Esophagus squamous epithelium (tissue), 5 donors: ENCODE results near the gene TRIM9. TPM values are rescaled to one million over a fixed set of nuclear protein-coding genes. Genes with fewer than 3 reads are reported as not detected.

Experiments
- DNase-seq: peaks from one replicate; lab custom pipeline; 2025; lab: John Stamatoyannopoulos, UW
- H3K27ac ChIP-seq, 4 donors: fragments of 200-600 bp; sonication (generic); one replicate each; pipeline ENCODE4 v1.5.1; 2016 to 2019; ENCODE audit warnings: mild to moderate bottlenecking in 1 of 4
- H3K27me3 ChIP-seq, 4 donors: fragments of 200-600 bp; sonication (generic); 1 replicate in 3 of 4; 2 replicates in 1 of 4; pipeline versions ENCODE4 v1.5.1 to v1.6.0; 2017 to 2021; ENCODE audit warnings: antibody characterized with exemption in 1 of 4
- H3K36me3 ChIP-seq, 3 donors: fragments of 200-600 bp; sonication (generic); one replicate each; pipeline ENCODE4 v1.5.1; 2016 to 2019
- H3K4me1 ChIP-seq, 3 donors: fragments of 200-600 bp; sonication (generic); one replicate each; pipeline ENCODE4 v1.5.1; 2017 to 2019
- H3K4me3 ChIP-seq, 4 donors: fragments of 200-600 bp; sonication (generic); 1 replicate in 3 of 4; 2 replicates in 1 of 4; pipeline ENCODE4 v1.5.1; 2016 to 2019; ENCODE audit warnings: mild to moderate bottlenecking in 2 of 4, moderate library complexity in 1 of 4
- H3K9me3 ChIP-seq, 3 donors: fragments of 200-600 bp; sonication (generic); one replicate each; pipeline ENCODE4 v1.5.1; 2016 to 2019
- POLR2A ChIP-seq, 4 donors: fragments of 450-650 bp; IDR thresholded peaks; one replicate each; pipeline ENCODE4 v1.6.1; 2017; ENCODE audit warnings: antibody characterized with exemption in 4 of 4, mild to moderate bottlenecking in 4 of 4, moderate library complexity in 3 of 4
- WGBS, 2 donors: methylation state at CpG; one replicate each; pipeline ENCODE4 v1.1.5; 2018; 5-methylcytosine and 5-hydroxymethylcytosine counted together
- intact Hi-C: fragments of 100-400 bp; cut with DNase I; formaldehyde crosslinking; loops from one replicate; pipeline ENCODE4 v1.15.0; 2022
- total RNA-seq, 4 donors: library from RNA; depleted of rRNA; stranded (reverse); fragments of >200 nt; gene quantifications; one replicate each; pipeline ENCODE4 v1.1.0, GENCODE V29; 2016
- TF ChIP-seq, protein P1 (sequence below), 6 experiments: fragments of 450-650 bp in 4 of 6; fragments of 200-600 bp in 2 of 6; sonication (generic) in 2 of 6; IDR thresholded peaks; one replicate each; pipeline ENCODE4 v1.5.1; 2016 to 2019; ENCODE audit warnings: antibody characterized with exemption in 6 of 6, mild to moderate bottlenecking in 4 of 6, moderate library complexity in 4 of 6
- donor health status: DM: yes; HTN: yes; CAD: no.

The TRIM9 gene
- total RNA-seq, 4 donors from 2014 or later, result 0.09 to 3.1 (median 0.21) TPM; not detected in 1

DNA sequence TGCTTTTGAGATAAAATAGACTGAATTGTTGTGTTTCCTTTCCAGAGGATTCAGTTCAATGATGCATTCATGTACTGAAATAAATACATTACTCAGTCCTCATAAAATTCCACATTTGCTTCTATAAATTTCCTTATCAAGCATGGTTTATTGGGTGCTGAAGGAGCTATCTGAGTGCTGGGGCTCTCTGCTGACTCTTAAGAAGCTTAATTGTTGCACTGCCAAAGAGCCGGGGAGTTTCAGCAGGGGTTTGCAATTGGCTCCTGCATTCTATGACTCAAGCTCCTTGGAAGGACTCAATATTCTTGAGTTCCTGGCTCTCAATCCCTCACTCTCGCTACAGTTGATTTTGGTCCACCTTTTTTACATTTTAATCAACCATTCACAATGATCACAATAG lies 80.8 kb downstream of the TRIM9 start:
- WGBS, 2 donors, result 16 to 51% methylated on average over 2 of the region's 2 CpGs
- TF ChIP-seq, protein P1, sequence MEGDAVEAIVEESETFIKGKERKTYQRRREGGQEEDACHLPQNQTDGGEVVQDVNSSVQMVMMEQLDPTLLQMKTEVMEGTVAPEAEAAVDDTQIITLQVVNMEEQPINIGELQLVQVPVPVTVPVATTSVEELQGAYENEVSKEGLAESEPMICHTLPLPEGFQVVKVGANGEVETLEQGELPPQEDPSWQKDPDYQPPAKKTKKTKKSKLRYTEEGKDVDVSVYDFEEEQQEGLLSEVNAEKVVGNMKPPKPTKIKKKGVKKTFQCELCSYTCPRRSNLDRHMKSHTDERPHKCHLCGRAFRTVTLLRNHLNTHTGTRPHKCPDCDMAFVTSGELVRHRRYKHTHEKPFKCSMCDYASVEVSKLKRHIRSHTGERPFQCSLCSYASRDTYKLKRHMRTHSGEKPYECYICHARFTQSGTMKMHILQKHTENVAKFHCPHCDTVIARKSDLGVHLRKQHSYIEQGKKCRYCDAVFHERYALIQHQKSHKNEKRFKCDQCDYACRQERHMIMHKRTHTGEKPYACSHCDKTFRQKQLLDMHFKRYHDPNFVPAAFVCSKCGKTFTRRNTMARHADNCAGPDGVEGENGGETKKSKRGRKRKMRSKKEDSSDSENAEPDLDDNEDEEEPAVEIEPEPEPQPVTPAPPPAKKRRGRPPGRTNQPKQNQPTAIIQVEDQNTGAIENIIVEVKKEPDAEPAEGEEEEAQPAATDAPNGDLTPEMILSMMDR (IDR thresholded peaks at IDR 0.05), result no peak
- no peak for TF ChIP-seq POLR2A (IDR thresholded peaks at IDR 0.05)
- DNase-seq, result no peak
- Histone ChIP-seq H3K4me3 (no peak overlapping the region), H3K27me3 (no peaks in the 10 kb centered on the region), H3K27ac (no peak overlapping the region), H3K4me1 (no peaks in the 10 kb centered on the region), H3K36me3 (no peaks in the 10 kb centered on the region), H3K9me3 (no peaks in the 10 kb centered on the region)
- intact Hi-C loops, result no loop called here

DNA sequence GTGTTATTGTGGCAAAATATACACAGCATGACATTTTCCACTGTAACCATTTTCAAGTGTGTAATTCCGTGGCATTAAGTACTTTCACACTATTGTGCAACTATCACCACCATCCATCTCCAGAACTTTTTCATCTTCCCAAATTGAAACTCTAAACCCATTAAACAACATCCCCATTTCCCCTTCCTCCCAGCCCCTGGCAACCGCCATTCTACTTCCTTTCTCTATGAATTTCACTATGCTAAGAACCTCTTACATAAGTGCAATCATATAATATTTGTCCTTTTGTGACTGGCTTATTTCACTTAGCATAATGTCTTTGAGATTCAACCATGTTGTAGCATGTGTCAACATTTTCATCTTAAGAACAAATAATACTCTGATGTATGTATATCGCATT lies 82.8 kb downstream of the TRIM9 start:
- Histone ChIP-seq H3K27me3 (no peaks in the 10 kb centered on the region), H3K4me1 (no peaks in the 10 kb centered on the region), H3K27ac (no peak overlapping the region), H3K4me3 (no peak overlapping the region), H3K36me3 (no peaks in the 10 kb centered on the region), H3K9me3 (no peaks in the 10 kb centered on the region)
- intact Hi-C loops, result no loop called here
- no peak for TF ChIP-seq POLR2A (IDR thresholded peaks at IDR 0.05)
- TF ChIP-seq, protein P1 (IDR thresholded peaks at IDR 0.05), result no peak
- no peak for DNase-seq
- WGBS, 2 donors, result 78 to 84% methylated on average over 3 of the region's 3 CpGs

DNA sequence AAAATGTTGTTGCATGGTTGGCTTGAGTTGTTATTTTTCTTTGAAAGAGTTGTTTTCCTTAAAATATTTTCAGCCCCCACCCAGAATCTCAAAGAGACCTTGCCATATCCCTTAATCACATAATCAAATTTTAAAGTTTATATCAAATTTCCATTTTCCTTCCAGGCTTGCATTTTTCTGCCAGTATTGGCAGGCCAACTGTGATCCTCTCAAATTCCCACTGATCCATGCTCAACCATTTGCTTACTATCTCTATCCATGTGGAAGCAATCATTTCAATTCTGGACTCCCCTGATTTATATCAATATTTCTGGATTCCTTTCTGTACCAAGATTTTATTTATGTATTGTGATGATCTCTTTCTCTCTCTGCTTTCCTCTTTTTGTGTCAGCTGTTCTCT lies 86.5 kb downstream of the TRIM9 start:
- Histone ChIP-seq H3K4me3 (no peak overlapping the region), H3K4me1 (peaks cover 0 to 7% (median 0%) of the 10 kb centered on the region in 3 donors), H3K9me3 (no peaks in the 10 kb centered on the region), H3K27me3 (peaks cover 0 to 10% (median 0%) of the 10 kb centered on the region in 4 donors), H3K27ac (no peak overlapping the region), H3K36me3 (no peaks in the 10 kb centered on the region)
- TF ChIP-seq POLR2A (IDR thresholded peaks at IDR 0.05), result no peak
- TF ChIP-seq, protein P1 (IDR thresholded peaks at IDR 0.05), result no peak
- DNase-seq, result no peak
- intact Hi-C loops, result no loop called here

DNA sequence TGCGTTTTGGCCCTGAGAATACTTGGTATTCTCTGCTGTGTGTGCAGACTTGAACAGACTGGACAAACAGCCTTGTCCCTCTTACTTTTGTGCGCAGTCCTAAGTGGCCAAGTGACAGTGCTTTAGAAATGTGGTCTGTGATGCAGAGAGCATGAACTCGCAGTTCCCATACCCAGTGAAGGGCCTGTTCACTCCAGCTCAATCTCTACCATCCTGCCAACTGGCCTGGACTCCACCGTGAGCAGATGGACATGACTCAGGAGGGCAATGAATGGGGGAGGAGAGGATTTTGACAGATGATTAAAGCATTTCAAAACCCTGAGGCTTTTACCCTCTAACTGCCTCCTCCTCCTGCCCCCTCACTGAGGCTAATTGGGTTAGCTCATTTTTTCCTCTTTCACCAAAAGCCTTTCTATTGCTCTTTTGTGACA lies 88.1 kb downstream of the TRIM9 start:
- Histone ChIP-seq H3K4me3 (no peak overlapping the region), H3K9me3 (no peaks in the 10 kb centered on the region), H3K36me3 (no peaks in the 10 kb centered on the region), H3K27ac (no peak overlapping the region), H3K4me1 (peaks cover 0 to 7% (median 0%) of the 10 kb centered on the region in 3 donors), H3K27me3 (peaks cover 0 to 15% (median 0%) of the 10 kb centered on the region in 4 donors)
- intact Hi-C loops, result no loop called here
- TF ChIP-seq POLR2A (IDR thresholded peaks at IDR 0.05), result no peak
- TF ChIP-seq, protein P1 (IDR thresholded peaks at IDR 0.05), result no peak
- WGBS, 2 donors, result 47 to 49% methylated on average over 3 to 4 of the region's 4 CpGs
- no peak for DNase-seq

DNA sequence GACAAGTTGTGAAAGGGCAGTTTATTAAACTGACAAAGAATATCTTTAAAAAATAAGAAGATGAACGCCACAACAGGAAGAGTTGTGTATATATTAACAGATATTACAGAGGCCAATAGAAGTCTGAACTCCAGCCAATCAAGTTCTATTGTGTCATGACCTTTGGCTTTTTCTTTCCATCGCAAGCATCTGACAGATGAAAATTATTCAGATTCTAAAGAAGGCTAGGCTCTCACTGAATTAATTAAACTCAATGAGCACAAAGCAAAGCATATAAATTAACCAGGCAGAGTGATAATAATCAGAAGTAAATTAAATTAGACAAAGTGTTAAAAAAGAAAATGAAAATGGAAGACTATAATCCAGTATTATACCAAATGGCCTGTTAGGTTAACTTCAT lies 88.6 kb downstream of the TRIM9 start:
- intact Hi-C loops, result no loop called here
- H3K27me3 ChIP-seq, result peaks cover 0 to 15% (median 0%) of the 10 kb centered on the region in 4 donors
- no peaks in the 10 kb centered on the region for H3K9me3 ChIP-seq
- H3K36me3 ChIP-seq, result no peaks in the 10 kb centered on the region
- TF ChIP-seq, protein P1 (IDR thresholded peaks at IDR 0.05), result no peak
- no peak for DNase-seq
- no peak overlapping the region for H3K4me3 ChIP-seq
- peaks cover 0 to 7% (median 0%) of the 10 kb centered on the region in 3 donors for H3K4me1 ChIP-seq
- no peak overlapping the region for H3K27ac ChIP-seq
- WGBS, 2 donors, result 50 to 59% methylated on average over 2 of the region's 2 CpGs
